Right lung (tissue), 5 donors: Measurements from ENCODE around the gene DOHH. TPM values are rescaled to one million over a fixed set of nuclear protein-coding genes. Genes with fewer than 3 reads are reported as not detected.

Experiments used
- DNase-seq, 2 donors: peaks; one replicate each; pipeline ENCODE4 v3.0.0-alpha.2; 2013
- polyA plus RNA-seq, 5 donors: library from polyadenylated mRNA; unstranded; fragments of 120-200 nt; gene quantifications; one replicate each; pipeline versions ENCODE4 v1.2.1 to v1.2.3, GENCODE V29; 2013; ENCODE audit warnings: inconsistent platforms in 1 of 5, low replicate concordance in 1 of 5; ENCODE audit not compliant: insufficient read length in 5 of 5, insufficient read depth in 1 of 5

DOHH gene
- polyA plus RNA-seq, 5 donors = 4.4 to 11.5 (median 6.6) TPM

DNA sequence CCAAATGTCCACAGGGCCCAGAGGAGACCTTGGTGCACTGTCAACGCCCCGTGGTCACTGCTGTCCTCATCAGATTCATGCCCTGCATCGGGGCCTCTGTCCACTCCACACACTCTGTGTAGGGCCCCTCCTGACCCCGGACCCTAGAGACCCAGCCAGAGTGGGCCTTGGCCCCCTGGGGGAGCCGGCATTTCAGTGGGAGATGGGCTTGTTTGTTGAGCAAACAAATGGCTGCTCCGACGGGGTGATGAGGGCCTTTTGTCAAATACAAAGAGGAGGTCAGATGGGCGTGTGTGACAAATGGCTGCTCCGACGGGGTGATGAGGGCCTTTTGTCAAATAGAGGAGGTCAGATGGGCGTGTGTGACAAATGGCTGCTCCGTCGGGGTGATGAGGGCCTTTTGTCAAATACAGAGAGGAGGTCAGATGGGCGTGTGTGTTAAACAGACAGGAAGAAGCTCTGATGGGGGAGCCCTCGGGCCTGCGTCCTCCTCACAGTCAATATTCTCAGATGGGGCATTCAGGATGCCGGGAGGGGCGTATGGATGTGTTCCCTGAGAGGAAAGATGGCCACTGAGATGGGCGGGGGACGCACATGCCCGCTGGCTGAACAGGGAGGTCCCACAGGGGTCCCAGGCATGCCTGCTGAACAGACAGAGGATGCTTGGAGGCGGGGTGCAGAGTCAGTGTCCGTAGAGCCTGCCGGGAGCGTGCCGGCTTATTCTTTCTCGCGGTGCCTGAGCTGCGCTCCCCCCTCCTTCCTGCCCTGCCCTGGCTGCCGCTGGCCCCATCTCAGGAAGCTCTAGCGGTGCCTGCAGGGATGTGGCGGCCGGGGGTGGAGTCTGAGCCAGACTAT, 56.4 kb downstream of the DOHH start:
- no peak for DNase-seq

DNA sequence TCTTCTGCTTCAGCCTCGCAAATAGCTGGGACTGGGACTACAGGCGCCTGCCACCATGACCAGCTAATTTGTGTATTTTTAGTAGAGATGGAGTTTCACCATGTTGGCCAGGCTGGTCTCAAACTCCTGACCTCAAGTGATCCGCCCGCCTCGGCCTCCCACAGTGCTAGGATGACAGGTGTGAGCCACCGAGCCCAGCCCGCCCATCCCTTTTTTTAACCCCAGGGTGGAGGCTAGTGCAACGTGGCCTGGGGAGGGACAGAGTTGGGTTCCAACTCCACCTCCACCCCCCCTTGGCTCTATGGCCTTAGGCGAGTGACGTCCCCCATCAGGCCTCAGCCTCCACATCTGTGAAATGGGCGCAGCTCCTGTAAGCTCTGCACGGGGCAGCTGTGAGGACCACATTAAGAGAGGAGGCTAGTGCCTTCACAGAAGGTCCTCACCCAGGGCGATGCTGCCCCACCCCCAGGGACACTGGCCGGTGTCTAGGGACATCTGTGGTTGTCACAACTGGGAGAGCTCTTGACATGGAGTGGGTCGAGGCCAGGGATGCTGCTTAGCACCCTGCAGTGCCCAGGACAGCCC, 57.9 kb downstream of the DOHH start:
- no peak for DNase-seq

DNA sequence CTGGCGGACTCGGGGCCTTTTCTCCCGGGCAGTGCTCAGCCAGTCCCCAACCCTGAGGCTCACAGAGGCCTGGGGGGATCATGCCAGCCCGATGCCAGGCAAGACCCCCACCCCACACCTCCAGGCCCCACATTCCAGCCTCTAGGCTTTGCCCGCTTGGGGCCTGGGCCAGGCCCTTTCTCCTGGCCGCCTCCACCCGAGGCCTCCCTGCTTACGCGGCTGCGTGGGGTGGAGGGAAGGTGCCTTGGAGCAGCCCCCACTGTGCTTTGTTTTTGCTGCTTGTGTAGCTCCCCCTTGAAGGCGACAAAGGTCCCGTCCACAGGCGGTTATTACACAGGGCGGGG, 58.5 kb downstream of the DOHH start:
- no peak for DNase-seq

DNA sequence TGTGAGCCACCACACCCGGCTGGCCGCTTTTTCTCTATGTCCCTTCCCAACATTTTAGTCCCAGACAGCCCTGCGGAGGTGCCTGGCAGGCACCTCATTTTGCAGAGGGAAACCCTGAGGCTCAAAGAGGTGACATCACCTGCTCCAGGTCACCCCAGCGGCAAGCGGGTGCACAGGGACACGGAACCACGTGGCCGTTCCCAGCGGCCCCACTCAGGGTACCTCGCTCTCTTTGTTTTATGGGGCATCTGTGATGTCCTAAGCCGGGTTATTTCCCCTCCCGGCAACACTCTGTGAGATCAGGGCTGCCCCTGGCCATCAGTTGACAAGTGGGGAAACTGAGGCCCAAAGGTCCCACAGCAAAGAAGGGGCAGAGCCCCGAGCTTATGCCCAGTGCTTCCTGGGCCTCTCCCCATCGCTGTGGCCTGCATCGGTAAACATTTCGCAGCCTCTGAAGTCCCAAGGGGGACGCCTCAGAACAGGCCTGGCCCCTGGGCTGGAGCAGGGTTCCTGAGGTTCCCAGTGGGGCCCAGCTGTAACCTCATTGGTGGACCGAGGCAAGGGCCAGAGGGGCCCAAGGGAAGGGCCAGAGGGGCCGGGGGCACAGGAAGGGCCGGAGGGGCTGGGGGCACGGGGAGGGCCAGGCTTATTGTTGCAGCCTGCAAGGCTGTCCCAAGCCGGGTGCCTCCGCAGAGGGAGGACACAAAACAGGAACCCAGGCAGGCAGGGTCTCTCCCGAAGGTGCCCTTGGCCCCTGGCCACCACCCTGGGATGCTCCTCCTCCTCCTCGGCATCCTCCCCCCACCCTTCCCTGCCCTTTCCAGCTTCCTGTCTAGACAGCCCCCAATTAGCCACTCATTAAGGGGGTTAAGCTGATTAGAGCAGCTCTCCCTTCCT, 59.1 kb downstream of the DOHH start:
- no peak for DNase-seq

Other genes starting within 250 kb of the DOHH start
- 10 to 100 TPM; 31.3 to 72.3 (median 36.8) TPM for gene NFIC, start 134.1 kb downstream of the DOHH start, polyA plus RNA-seq
- 1 to 10 TPM in 3 of 5 donors, under 1 TPM in 2; 0.59 to 3.7 (median 1.1) TPM for gene SMIM24, start 20.1 kb downstream of the DOHH start, polyA plus RNA-seq
- not detected for gene SMIM44, start 17.2 kb downstream of the DOHH start, polyA plus RNA-seq
- gene FZR1, start 5.6 kb upstream of the DOHH start, polyA plus RNA-seq = 10 to 100 TPM; 37.0 to 63.1 (median 50.3) TPM
- 1 to 10 TPM; 2.3 to 7.5 (median 4.6) TPM for gene TEKTIP1, start 38.5 kb upstream of the DOHH start, polyA plus RNA-seq
- gene MFSD12, start 56.9 kb upstream of the DOHH start, polyA plus RNA-seq = 10 to 100 TPM; 28.1 to 48.9 (median 36.4) TPM
- gene HMG20B, start 72.3 kb upstream of the DOHH start, polyA plus RNA-seq = 100 to 1,000 TPM in 1 of 5 donors, 10 to 100 TPM in 4; 72.5 to 129 (median 85.3) TPM
- gene GIPC3, start 84.8 kb upstream of the DOHH start, polyA plus RNA-seq = 1 to 10 TPM; 3.9 to 6.3 (median 4.2) TPM
- gene TBXA2R, start 106.2 kb upstream of the DOHH start, polyA plus RNA-seq = 1 to 10 TPM; 1.6 to 3.8 (median 2.7) TPM
- 10 to 100 TPM; 18.4 to 34.7 (median 26.0) TPM for gene CACTIN, start 126.1 kb upstream of the DOHH start, polyA plus RNA-seq
- gene PIP5K1C, start 199.8 kb upstream of the DOHH start, polyA plus RNA-seq = 10 to 100 TPM; 16.6 to 32.1 (median 23.6) TPM
- gene TJP3, start 207.7 kb upstream of the DOHH start, polyA plus RNA-seq = 10 to 100 TPM in 4 of 5 donors, 1 to 10 TPM in 1; 9.4 to 20.0 (median 16.0) TPM